Measurements from ENCODE around the gene CEMIP.

The CEMIP gene

GRCh38 chr15:80817901-80818300 lies 38.7 kb downstream of the CEMIP start:
- TF ChIP-seq CTCF (IDR thresholded peaks at IDR 0.05; ENCODE audit: insufficient read depth, low read length) (no peak), POLR2AphosphoS5 (IDR thresholded peaks at IDR 0.05; ENCODE audit: low read depth) (no peak), SPI1 (IDR thresholded peaks at IDR 0.05; ENCODE audit: borderline replicate concordance, low read depth) (no peak), REST (IDR thresholded peaks at IDR 0.05; ENCODE audit: insufficient replicate concordance, low read depth) (no peak), GABPA (IDR thresholded peaks at IDR 0.05; ENCODE audit: low read depth) (no peak)
- no peak overlapping the region for H3K27ac ChIP-seq (replicated peaks)
- no peak overlapping the region for H3K4me3 ChIP-seq (replicated peaks; ENCODE audit: insufficient read depth, low read length)
- no peak for DNase-seq (ENCODE audit: low read depth in 1 of 2, low spot score in 1 of 2)
- H3K27me3 ChIP-seq (ENCODE audit: insufficient read depth, poor library complexity, severe bottlenecking), result peaks cover 7% of the 10 kb centered on the region

GRCh38 chr15:80819001-80819400 lies 39.8 kb downstream of the CEMIP start:
- Histone ChIP-seq H3K4me3 (replicated peaks; ENCODE audit: insufficient read depth, low read length) (no peak overlapping the region), H3K27ac (replicated peaks) (no peak overlapping the region), H3K27me3 (ENCODE audit: insufficient read depth, poor library complexity, severe bottlenecking) (peaks cover 7% of the 10 kb centered on the region)
- TF ChIP-seq POLR2AphosphoS5 (IDR thresholded peaks at IDR 0.05; ENCODE audit: low read depth) (no peak), CTCF (IDR thresholded peaks at IDR 0.05; ENCODE audit: insufficient read depth, low read length) (no peak), GABPA (IDR thresholded peaks at IDR 0.05; ENCODE audit: low read depth) (no peak), REST (IDR thresholded peaks at IDR 0.05; ENCODE audit: insufficient replicate concordance, low read depth) (no peak), SPI1 (IDR thresholded peaks at IDR 0.05; ENCODE audit: borderline replicate concordance, low read depth) (no peak)
- no peak for DNase-seq (ENCODE audit: low read depth in 1 of 2, low spot score in 1 of 2)

- no peak overlapping the region for H3K4me3 ChIP-seq (replicated peaks; ENCODE audit: insufficient read depth, low read length)
- no peak for TF ChIP-seq SPI1 (IDR thresholded peaks at IDR 0.05; ENCODE audit: borderline replicate concordance, low read depth)
- TF ChIP-seq GABPA (IDR thresholded peaks at IDR 0.05; ENCODE audit: low read depth), result no peak
- peaks cover 7% of the 10 kb centered on the region for H3K27me3 ChIP-seq (ENCODE audit: insufficient read depth, poor library complexity, severe bottlenecking)
- no peak for DNase-seq (ENCODE audit: low read depth in 1 of 2, low spot score in 1 of 2)
- no peak overlapping the region for H3K27ac ChIP-seq (replicated peaks)
These were observed 40.9 kb downstream of the CEMIP start for GRCh38 chr15:80820092-80820491.

- DNase-seq (ENCODE audit: low read depth in 1 of 2, low spot score in 1 of 2), result no peak
- no peak for TF ChIP-seq SPI1 (IDR thresholded peaks at IDR 0.05; ENCODE audit: borderline replicate concordance, low read depth)
- TF ChIP-seq REST (IDR thresholded peaks at IDR 0.05; ENCODE audit: insufficient replicate concordance, low read depth), result no peak
- TF ChIP-seq POLR2AphosphoS5 (IDR thresholded peaks at IDR 0.05; ENCODE audit: low read depth), result no peak
- no peak for TF ChIP-seq CTCF (IDR thresholded peaks at IDR 0.05; ENCODE audit: insufficient read depth, low read length)
- TF ChIP-seq GABPA (IDR thresholded peaks at IDR 0.05; ENCODE audit: low read depth), result no peak
- Histone ChIP-seq H3K27me3 (ENCODE audit: insufficient read depth, poor library complexity, severe bottlenecking) (no peaks in the 10 kb centered on the region), H3K27ac (replicated peaks) (no peak overlapping the region), H3K4me3 (replicated peaks; ENCODE audit: insufficient read depth, low read length) (no peak overlapping the region)
These were observed 43.1 kb downstream of the CEMIP start for GRCh38 chr15:80822256-80822655.

Measured in HL-60 (cell line).